ENCODE measurements around the gene GPC6. TPM values are rescaled to one million over a fixed set of nuclear protein-coding genes. Genes with fewer than 3 reads are reported as not detected.

GPC6 gene
- polyA plus RNA-seq, 1 donor (not counting 4 experiments of a cell fraction or from before 2014, with no cell fraction given): 0.42 TPM

GRCh38 chr13:93635616-93636032 is 409.0 kb downstream of the GPC6 start:
- no peaks in the 10 kb centered on the region for H3K79me2 ChIP-seq (ENCODE audit: control insufficient read depth, insufficient read depth, low read length)
- no peak overlapping the region for H3K9ac ChIP-seq (ENCODE audit: control insufficient read depth, extremely low read depth, insufficient read depth, low read length)
- H2AFZ ChIP-seq (ENCODE audit: control insufficient read depth, low read length): no peak overlapping the region
- no peak overlapping the region for H3K4me2 ChIP-seq (ENCODE audit: control insufficient read depth, extremely low read depth, insufficient read depth, low read depth, low read length)
- dilution Hi-C loops (cut with MboI; ENCODE audit: extremely low pct_ligation_motif_present, low sequenced_read_pairs): no loop called here
- DNase-seq (ENCODE audit: low read depth, low spot score) (no peak), FAIRE-seq (no peak)
- H3K9me3 ChIP-seq (ENCODE audit: control insufficient read depth, low read depth, low read length): no peaks in the 10 kb centered on the region
- no peak overlapping the region for H3K27ac ChIP-seq (ENCODE audit: control insufficient read depth, insufficient read depth, low read length)
- no peak for TF ChIP-seq EZH2 (IDR thresholded peaks at IDR 0.05; ENCODE audit: low read length)
- TF ChIP-seq, protein P1, sequence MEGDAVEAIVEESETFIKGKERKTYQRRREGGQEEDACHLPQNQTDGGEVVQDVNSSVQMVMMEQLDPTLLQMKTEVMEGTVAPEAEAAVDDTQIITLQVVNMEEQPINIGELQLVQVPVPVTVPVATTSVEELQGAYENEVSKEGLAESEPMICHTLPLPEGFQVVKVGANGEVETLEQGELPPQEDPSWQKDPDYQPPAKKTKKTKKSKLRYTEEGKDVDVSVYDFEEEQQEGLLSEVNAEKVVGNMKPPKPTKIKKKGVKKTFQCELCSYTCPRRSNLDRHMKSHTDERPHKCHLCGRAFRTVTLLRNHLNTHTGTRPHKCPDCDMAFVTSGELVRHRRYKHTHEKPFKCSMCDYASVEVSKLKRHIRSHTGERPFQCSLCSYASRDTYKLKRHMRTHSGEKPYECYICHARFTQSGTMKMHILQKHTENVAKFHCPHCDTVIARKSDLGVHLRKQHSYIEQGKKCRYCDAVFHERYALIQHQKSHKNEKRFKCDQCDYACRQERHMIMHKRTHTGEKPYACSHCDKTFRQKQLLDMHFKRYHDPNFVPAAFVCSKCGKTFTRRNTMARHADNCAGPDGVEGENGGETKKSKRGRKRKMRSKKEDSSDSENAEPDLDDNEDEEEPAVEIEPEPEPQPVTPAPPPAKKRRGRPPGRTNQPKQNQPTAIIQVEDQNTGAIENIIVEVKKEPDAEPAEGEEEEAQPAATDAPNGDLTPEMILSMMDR (optimal IDR thresholded peaks at IDR 0.05 in 1 of 3, IDR thresholded peaks at IDR 0.05 in 1 of 3, conservative IDR thresholded peaks at IDR 0.05 in 1 of 3; ENCODE audit: extremely low read depth in 1 of 3, insufficient read depth in 2 of 3, low read length in 3 of 3): no peak
- no peaks in the 10 kb centered on the region for H3K36me3 ChIP-seq (ENCODE audit: control insufficient read depth in 2 of 2, extremely low read depth in 1 of 2, insufficient read depth in 2 of 2, low read length in 2 of 2)
- H3K4me3 ChIP-seq (ENCODE audit: control insufficient read depth in 2 of 3, extremely low read depth in 1 of 3, insufficient read depth in 2 of 3, low read depth in 1 of 3, low read length in 3 of 3): no peak overlapping the region
- H3K4me1 ChIP-seq (ENCODE audit: control insufficient read depth, extremely low read depth, insufficient read depth, low read length): no peaks in the 10 kb centered on the region
- no peaks in the 10 kb centered on the region for H3K27me3 ChIP-seq (ENCODE audit: control insufficient read depth, extremely low read depth, insufficient read depth, low read length)
- H3K9me1 ChIP-seq (ENCODE audit: control insufficient read depth, extremely low read depth, insufficient read depth, low read length): no peaks in the 10 kb centered on the region
- no peaks in the 10 kb centered on the region for H4K20me1 ChIP-seq (ENCODE audit: control insufficient read depth, extremely low read depth, insufficient read depth, low read length)

GRCh38 chr13:93637852-93638251 is 411.2 kb downstream of the GPC6 start:
- Histone ChIP-seq H4K20me1 (ENCODE audit: control insufficient read depth, extremely low read depth, insufficient read depth, low read length) (no peaks in the 10 kb centered on the region), H3K27me3 (ENCODE audit: control insufficient read depth, extremely low read depth, insufficient read depth, low read length) (no peaks in the 10 kb centered on the region), H3K9ac (ENCODE audit: control insufficient read depth, extremely low read depth, insufficient read depth, low read length) (no peak overlapping the region), H3K79me2 (ENCODE audit: control insufficient read depth, insufficient read depth, low read length) (no peaks in the 10 kb centered on the region), H2AFZ (ENCODE audit: control insufficient read depth, low read length) (no peak overlapping the region), H3K9me1 (ENCODE audit: control insufficient read depth, extremely low read depth, insufficient read depth, low read length) (no peaks in the 10 kb centered on the region), H3K4me3 (ENCODE audit: control insufficient read depth in 2 of 3, extremely low read depth in 1 of 3, insufficient read depth in 2 of 3, low read depth in 1 of 3, low read length in 3 of 3) (no peak overlapping the region), H3K4me2 (ENCODE audit: control insufficient read depth, extremely low read depth, insufficient read depth, low read depth, low read length) (no peak overlapping the region), H3K9me3 (ENCODE audit: control insufficient read depth, low read depth, low read length) (no peaks in the 10 kb centered on the region), H3K27ac (ENCODE audit: control insufficient read depth, insufficient read depth, low read length) (no peak overlapping the region), H3K4me1 (ENCODE audit: control insufficient read depth, extremely low read depth, insufficient read depth, low read length) (no peaks in the 10 kb centered on the region), H3K36me3 (ENCODE audit: control insufficient read depth in 2 of 2, extremely low read depth in 1 of 2, insufficient read depth in 2 of 2, low read length in 2 of 2) (no peaks in the 10 kb centered on the region)
- FAIRE-seq (no peak), DNase-seq (ENCODE audit: low read depth, low spot score) (no peak)
- no peak for TF ChIP-seq EZH2 (IDR thresholded peaks at IDR 0.05; ENCODE audit: low read length)
- TF ChIP-seq, protein P1 (optimal IDR thresholded peaks at IDR 0.05 in 1 of 3, IDR thresholded peaks at IDR 0.05 in 1 of 3, conservative IDR thresholded peaks at IDR 0.05 in 1 of 3; ENCODE audit: extremely low read depth in 1 of 3, insufficient read depth in 2 of 3, low read length in 3 of 3): no peak
- dilution Hi-C loops (cut with MboI; ENCODE audit: extremely low pct_ligation_motif_present, low sequenced_read_pairs): no loop called here

Measured in keratinocyte (primary cell).